Hepatocyte (in vitro differentiated cells): ENCODE data around the gene CCL24. TPM values are rescaled to one million over a fixed set of nuclear protein-coding genes. Genes with fewer than 3 reads are reported as not detected.
"Not testable (repeated sequence)": the region's sequence is repeated elsewhere in the genome, so short reads cannot be mapped to it uniquely, and the experiment has no call there.

Experiments
- DNase-seq: peaks from one replicate; pipeline ENCODE4 v3.0.0-alpha.2; 2016; ENCODE audit warnings: low spot score
- H2AFZ ChIP-seq: fragments of 200-600 bp; sonication (generic); 2 replicates; pipeline ENCODE4 v1.6.0; 2016; ENCODE audit warnings: antibody characterized with exemption, mild to moderate bottlenecking
- H3K27ac ChIP-seq: fragments of 200-600 bp; sonication (generic); 2 replicates; pipeline ENCODE4 v1.5.1; 2016; ENCODE audit warnings: mild to moderate bottlenecking
- H3K27me3 ChIP-seq: fragments of 200-600 bp; sonication (generic); 2 replicates; pipeline ENCODE4 v1.6.1; 2016
- H3K36me3 ChIP-seq: fragments of 200-600 bp; sonication (generic); replicated peaks from 2 replicates; pipeline ENCODE4 v1.5.1; 2016; ENCODE audit warnings: low read depth; ENCODE audit not compliant: insufficient read depth
- H3K4me1 ChIP-seq: fragments of 200-600 bp; sonication (generic); 2 replicates; pipeline ENCODE4 v1.5.1; 2016; ENCODE audit warnings: mild to moderate bottlenecking, moderate library complexity; ENCODE audit not compliant: insufficient read depth
- H3K4me2 ChIP-seq: fragments of 200-600 bp; sonication (generic); 2 replicates; pipeline ENCODE4 v1.6.0; 2016
- H3K4me3 ChIP-seq: fragments of 200-600 bp; sonication (generic); 2 replicates; pipeline ENCODE4 v1.5.1; 2016; ENCODE audit warnings: mild to moderate bottlenecking
- H3K79me2 ChIP-seq: fragments of 200-600 bp; sonication (generic); 2 replicates; pipeline ENCODE4 v1.6.0; 2017; ENCODE audit warnings: mild to moderate bottlenecking
- H3K9me2 ChIP-seq: fragments of 200-600 bp; sonication (generic); replicated peaks from 2 replicates; pipeline ENCODE4 v1.6.0; 2017; ENCODE audit warnings: mild to moderate bottlenecking; ENCODE audit not compliant: insufficient read depth
- H3K9me3 ChIP-seq: fragments of 200-600 bp; sonication (generic); 2 replicates; pipeline ENCODE4 v1.5.1; 2016; ENCODE audit warnings: low read depth, mild to moderate bottlenecking
- H4K20me1 ChIP-seq: fragments of 200-600 bp; sonication (generic); 2 replicates; pipeline ENCODE4 v1.6.0; 2016; ENCODE audit warnings: mild to moderate bottlenecking; ENCODE audit not compliant: insufficient read depth, poor library complexity, severe bottlenecking
- CTCF ChIP-seq: fragments of 200-600 bp; sonication (generic); IDR thresholded peaks from 2 replicates; pipeline ENCODE4 v1.5.1; 2016; ENCODE audit warnings: antibody characterized with exemption, mild to moderate bottlenecking; ENCODE audit not compliant: poor library complexity
- EZH2 ChIP-seq: fragments of 200-600 bp; sonication (generic); IDR thresholded peaks from 2 replicates; pipeline ENCODE4 v1.6.1; 2016; ENCODE audit warnings: antibody characterized with exemption, mild to moderate bottlenecking, borderline replicate concordance
- EZH2phosphoT487 ChIP-seq: fragments of 200-600 bp; sonication (generic); IDR thresholded peaks from one replicate; pipeline ENCODE4 v1.6.1; 2018; ENCODE audit warnings: antibody characterized with exemption, mild to moderate bottlenecking, low read depth, moderate library complexity; ENCODE audit not compliant: unreplicated experiment, severe bottlenecking
- WGBS: methylation state at CpG from one replicate; pipeline ENCODE4 v1.1.6; 2016; ENCODE audit warnings: low lambda C conversion rate; ENCODE audit errors: missing lambda C conversion rate; 5-methylcytosine and 5-hydroxymethylcytosine counted together
- polyA plus RNA-seq: library from polyadenylated mRNA; unstranded; fragments of >200 nt; fragmentation: Nextera tagmentation; extraction: Ambion mirVana; gene quantifications from 2 replicates; pipeline ENCODE4 v1.2.1, GENCODE V29; 2016
- total RNA-seq: library from RNA; depleted of rRNA; stranded (reverse); fragments of >200 nt; gene quantifications from 2 replicates; pipeline ENCODE4 v1.2.3, GENCODE V29; 2014

CCL24 gene
- total and polyA plus RNA-seq, 2 experiments from 2014 or later: not detected

- H3K9me3 ChIP-seq, H3K79me2 ChIP-seq, H3K36me3 ChIP-seq, H3K4me2 ChIP-seq, H4K20me1 ChIP-seq, DNase-seq, H3K4me3 ChIP-seq, H2AFZ ChIP-seq, H3K9me2 ChIP-seq, H3K4me1 ChIP-seq, H3K27ac ChIP-seq, H3K27me3 ChIP-seq: not testable (repeated sequence)
- WGBS: 49% methylated on average over 14 of the region's 14 CpGs
Measured at GRCh38 chr7:75780647-75781273, 32.8 kb downstream of the CCL24 start.

GRCh38 chr7:75779516-75779915 is 34.1 kb downstream of the CCL24 start:
- not testable (repeated sequence) for H3K4me3 ChIP-seq, H3K27me3 ChIP-seq, H2AFZ ChIP-seq, DNase-seq, H3K36me3 ChIP-seq, H3K4me1 ChIP-seq, H3K4me2 ChIP-seq, H3K9me3 ChIP-seq, H4K20me1 ChIP-seq, H3K79me2 ChIP-seq, H3K9me2 ChIP-seq, H3K27ac ChIP-seq
- 56% methylated on average over 11 of the region's 11 CpGs for WGBS

- not testable (repeated sequence) for H3K79me2 ChIP-seq, H3K9me3 ChIP-seq, H3K27me3 ChIP-seq, H2AFZ ChIP-seq, H3K27ac ChIP-seq, H3K4me3 ChIP-seq, H3K4me2 ChIP-seq, H3K4me1 ChIP-seq, H4K20me1 ChIP-seq, H3K36me3 ChIP-seq, DNase-seq, H3K9me2 ChIP-seq
- WGBS: 35% methylated on average over 11 of the region's 11 CpGs
Measured at GRCh38 chr7:75779035-75779434, 34.6 kb downstream of the CCL24 start.

GRCh38 chr7:75776295-75776971 is 37.2 kb downstream of the CCL24 start:
- Histone ChIP-seq H3K9me2 (no peaks in the 10 kb centered on the region), H3K36me3 (no peaks in the 10 kb centered on the region), H3K27ac (no peak overlapping the region), H3K9me3 (no peaks in the 10 kb centered on the region), H3K4me2 (no peak overlapping the region), H3K79me2 (no peaks in the 10 kb centered on the region), H2AFZ (no peak overlapping the region), H3K27me3 (no peaks in the 10 kb centered on the region), H4K20me1 (no peaks in the 10 kb centered on the region), H3K4me1 (no peaks in the 10 kb centered on the region), H3K4me3 (no peak overlapping the region)
- WGBS: 80% methylated on average over 12 of the region's 12 CpGs
- DNase-seq: no peak
- TF ChIP-seq EZH2: no peak
- no peak for TF ChIP-seq EZH2phosphoT487
- TF ChIP-seq CTCF: no peak

- not testable (repeated sequence) for H3K4me1 ChIP-seq
- WGBS: 92% methylated on average over 6 of the region's 6 CpGs
Measured at GRCh38 chr7:75773958-75774357, 39.6 kb downstream of the CCL24 start.

More at GRCh38 chr7:75773958-75774357, 39.6 kb downstream of the CCL24 start:
- not testable (repeated sequence) for H3K27ac ChIP-seq, H4K20me1 ChIP-seq, H2AFZ ChIP-seq, H3K36me3 ChIP-seq, H3K9me3 ChIP-seq, DNase-seq, H3K9me2 ChIP-seq, H3K79me2 ChIP-seq, H3K27me3 ChIP-seq, H3K4me3 ChIP-seq, H3K4me2 ChIP-seq
